GM12874 (cell line): ENCODE measurements around the gene ANKRD11.

Experiments
- TF ChIP-seq, protein P1 (sequence below): IDR thresholded peaks from 2 replicates; pipeline ENCODE4 v1.5.1; 2011; ENCODE audit warnings: low read depth, mild to moderate bottlenecking, control low read depth, low read length, moderate library complexity; ENCODE audit not compliant: insufficient read depth

The ANKRD11 gene

DNA sequence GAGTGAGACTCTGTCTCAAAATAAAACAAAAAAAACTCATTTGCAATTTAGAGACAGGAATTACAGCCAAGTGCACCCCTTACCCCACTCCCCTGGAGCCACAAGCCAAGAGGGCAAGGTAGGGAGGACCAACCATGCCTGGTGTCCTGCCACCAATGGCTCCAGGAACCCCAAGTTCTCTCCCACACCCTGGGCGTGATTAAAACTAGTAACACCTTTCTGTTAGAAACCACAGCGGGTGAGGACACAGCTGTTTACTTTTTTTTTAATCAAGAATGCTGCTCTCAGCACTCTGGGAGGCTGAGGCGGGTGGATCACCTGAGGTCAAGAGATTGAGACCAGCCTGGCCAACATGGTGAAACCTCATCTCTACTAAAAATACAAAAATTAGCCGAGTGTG, 38.1 kb downstream of the ANKRD11 start:
- TF ChIP-seq, protein P1, sequence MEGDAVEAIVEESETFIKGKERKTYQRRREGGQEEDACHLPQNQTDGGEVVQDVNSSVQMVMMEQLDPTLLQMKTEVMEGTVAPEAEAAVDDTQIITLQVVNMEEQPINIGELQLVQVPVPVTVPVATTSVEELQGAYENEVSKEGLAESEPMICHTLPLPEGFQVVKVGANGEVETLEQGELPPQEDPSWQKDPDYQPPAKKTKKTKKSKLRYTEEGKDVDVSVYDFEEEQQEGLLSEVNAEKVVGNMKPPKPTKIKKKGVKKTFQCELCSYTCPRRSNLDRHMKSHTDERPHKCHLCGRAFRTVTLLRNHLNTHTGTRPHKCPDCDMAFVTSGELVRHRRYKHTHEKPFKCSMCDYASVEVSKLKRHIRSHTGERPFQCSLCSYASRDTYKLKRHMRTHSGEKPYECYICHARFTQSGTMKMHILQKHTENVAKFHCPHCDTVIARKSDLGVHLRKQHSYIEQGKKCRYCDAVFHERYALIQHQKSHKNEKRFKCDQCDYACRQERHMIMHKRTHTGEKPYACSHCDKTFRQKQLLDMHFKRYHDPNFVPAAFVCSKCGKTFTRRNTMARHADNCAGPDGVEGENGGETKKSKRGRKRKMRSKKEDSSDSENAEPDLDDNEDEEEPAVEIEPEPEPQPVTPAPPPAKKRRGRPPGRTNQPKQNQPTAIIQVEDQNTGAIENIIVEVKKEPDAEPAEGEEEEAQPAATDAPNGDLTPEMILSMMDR = no peak

DNA sequence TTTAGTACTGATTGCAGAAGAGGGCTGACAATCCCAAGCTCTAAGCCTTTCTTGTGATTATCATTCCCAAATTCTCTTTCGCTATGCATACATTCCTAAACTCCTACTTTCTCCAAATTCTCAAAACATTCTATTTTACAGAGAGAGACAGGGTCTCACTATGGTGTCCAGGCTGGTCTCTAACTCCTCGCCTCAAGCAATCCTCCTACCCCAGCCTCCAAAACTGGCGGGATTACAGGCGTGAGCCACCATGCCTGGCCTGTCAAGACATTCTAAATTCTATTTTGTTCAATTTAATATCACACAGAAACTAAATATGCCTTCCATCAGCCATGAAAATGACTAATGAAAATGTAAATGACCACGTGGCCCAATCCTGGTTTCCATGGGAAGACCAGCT, 39.8 kb downstream of the ANKRD11 start:
- TF ChIP-seq, protein P1 = no peak

DNA sequence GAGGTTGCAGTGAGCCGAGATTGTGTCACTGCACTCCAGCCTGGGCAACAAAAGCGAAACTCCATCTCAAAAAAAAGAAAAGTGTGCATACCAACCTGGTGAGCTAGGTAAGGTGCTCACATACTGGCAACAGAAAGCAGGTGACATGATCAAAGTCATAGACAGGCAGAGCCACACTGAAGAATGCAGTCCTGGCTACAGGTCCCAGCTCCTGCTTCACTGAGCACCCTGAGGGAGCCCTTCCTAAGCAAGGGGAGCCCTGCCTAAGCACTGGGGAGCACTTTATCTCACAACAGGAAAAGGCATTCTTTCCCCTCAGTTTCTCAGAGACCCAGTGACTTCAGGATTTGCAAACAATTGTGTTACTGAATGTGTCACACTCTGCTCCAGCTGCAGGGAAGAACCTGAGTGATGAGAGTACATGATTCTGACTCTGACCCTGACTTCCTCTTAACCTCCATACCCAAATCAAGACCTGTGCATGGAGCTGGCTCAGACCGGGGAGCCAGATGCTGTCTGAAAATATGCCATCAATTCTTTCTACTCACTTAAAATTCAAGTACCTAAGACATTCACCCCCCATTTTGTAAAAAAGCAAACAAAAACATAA, 40.5 kb downstream of the ANKRD11 start:
- TF ChIP-seq, protein P1 = no peak

DNA sequence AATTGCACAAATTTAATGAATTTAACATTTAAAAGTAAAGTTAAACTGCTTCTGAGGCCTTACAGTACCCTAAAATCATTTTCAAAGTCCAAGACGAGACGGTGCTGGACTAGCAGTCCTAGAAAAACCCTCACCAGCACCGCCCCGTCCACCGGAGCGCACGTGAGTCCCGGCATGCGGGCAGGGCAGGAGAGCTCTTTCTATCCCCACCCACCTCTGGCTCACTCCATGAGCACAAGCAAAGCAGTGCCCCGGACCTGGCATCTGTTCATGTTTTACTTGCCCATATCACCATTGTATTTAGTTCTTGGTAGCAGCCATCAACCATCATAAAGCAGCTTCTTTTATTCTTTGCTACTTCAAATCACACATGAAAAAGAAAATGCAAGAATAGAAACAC, 41.7 kb downstream of the ANKRD11 start:
- TF ChIP-seq, protein P1 = no peak

DNA sequence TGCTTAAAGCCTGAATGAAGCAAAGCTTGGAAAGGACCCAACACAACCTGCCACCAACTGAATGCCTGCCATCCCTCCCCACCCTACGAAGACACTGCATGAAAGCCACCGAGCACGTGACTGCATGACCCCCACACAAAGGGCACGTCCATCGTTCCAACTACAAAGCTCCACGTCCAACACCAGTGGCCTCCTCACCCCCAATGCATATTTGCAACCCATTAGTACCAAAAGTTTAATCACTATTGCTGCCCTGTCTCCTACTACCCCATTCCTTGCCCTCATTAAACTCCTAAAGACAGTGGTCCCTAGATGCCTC, 43.4 kb downstream of the ANKRD11 start:
- TF ChIP-seq, protein P1 = no peak

DNA sequence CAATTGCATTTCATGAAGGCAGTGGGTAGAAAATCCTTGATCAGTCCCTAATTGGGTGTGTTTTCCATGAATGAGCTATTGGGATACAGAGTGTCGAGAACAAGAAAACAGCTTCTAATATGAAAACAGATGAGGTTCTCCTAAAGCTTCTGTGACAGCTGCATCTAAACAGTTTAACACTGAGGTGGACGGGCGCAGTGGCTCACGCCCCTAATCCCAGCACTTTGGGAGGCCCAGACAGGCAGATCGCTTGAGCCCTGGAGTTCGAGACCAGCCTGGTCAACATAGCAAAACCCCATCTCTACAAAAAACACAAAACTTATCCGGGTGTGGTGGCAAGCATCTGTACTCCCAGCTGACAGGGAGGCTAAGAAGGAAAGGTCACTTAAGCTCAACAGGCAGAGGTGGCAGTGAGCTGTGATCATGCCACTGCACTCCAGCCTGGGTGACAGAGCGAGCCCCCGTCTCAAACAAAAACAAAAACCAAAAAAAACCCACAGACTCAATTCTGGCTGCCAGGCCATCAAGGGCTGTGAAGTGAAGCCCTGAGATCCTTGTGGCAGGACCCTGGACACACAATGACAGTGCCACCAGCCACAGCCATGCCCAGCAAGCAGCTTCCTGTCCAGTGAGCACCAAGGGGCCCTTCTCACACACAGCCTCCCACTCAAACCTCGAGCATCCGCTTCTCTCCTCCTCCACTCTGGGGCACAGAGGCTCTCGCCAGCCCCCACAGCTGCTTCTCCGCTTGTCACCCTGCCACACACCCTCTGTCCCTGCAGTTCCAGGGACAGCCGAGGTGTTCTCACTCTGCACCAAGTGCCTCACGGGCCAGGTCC, 44.0 kb downstream of the ANKRD11 start:
- TF ChIP-seq, protein P1 = no peak

DNA sequence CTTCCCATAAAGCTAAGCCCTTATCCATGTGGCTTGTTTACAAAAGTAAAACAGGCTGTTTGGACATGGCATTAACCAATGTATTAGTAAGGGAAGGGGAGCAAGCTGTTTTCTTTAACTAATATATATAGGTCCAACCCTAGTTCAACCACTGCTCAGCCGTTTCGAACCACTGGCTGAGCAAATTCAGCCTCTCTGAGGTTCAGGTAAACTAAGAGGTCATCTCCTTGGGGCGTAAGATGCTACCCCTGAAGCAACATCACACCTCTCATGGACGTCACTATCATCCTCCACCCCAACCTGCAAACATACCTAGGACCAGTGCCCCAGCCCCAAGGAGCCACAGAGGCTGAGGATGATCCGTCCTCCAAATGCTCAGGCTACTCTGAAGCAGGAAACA, 45.2 kb downstream of the ANKRD11 start:
- TF ChIP-seq, protein P1 = no peak
